ENCODE results near the gene BPIFA2.

BPIFA2 gene

DNA sequence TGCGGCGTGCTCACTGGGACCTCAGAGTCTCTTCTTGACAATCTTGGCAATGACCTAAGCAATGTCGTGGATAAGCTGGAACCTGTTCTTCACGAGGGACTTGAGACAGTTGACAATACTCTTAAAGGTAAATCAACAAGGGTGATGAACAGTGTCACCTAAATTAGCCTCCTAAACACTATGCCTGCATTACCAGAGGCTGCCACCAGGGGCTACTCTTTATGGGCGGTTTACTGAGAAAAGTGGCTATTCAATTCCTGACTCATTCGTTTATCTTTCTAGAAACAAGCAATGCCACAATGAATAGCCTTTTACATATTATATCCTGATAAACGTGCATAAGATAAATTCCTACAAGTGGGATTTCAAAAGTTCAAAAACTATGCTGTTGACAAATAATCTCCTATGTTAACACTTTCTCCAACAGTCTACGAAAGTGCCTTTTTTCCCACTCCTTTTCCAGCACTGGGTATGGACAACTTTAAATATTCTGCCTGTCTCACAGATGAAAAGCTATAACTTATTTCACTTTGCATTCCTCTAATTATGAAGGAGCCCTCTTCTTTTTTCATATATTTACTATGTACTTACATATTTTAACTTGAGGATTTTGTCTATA, 1.3 kb downstream of the BPIFA2 start:
- DNase-seq: no peak
- Histone ChIP-seq H3K27ac (ENCODE audit: insufficient read depth in 1 of 2, low read depth in 1 of 2, low read length in 2 of 2, poor library complexity in 1 of 2, severe bottlenecking in 2 of 2) (no peak overlapping the region), H3K36me3 (ENCODE audit: control insufficient read depth in 4 of 4, insufficient read depth in 4 of 4, low read length in 3 of 4) (no peaks in the 10 kb centered on the region), H3K27me3 (replicated peaks in 2 of 5; ENCODE audit: control insufficient read depth in 4 of 5, insufficient read depth in 5 of 5, low read length in 4 of 5) (peaks cover 0 to 3% (median 0%) of the 10 kb centered on the region in 5 experiments), H3K4me1 (ENCODE audit: control extremely low read depth in 1 of 4, control insufficient read depth in 4 of 4, insufficient read depth in 4 of 4, low read length in 3 of 4) (no peaks in the 10 kb centered on the region), H3K9me3 (ENCODE audit: control extremely low read depth in 1 of 5, control insufficient read depth in 4 of 5, insufficient read depth in 2 of 5, low read depth in 1 of 5, low read length in 4 of 5) (peaks cover 0 to 14% (median 6%) of the 10 kb centered on the region in 5 experiments), H3K4me3 (ENCODE audit: control insufficient read depth in 1 of 7, extremely low read depth in 1 of 7, insufficient read depth in 4 of 7, low read depth in 2 of 7, low read length in 6 of 7) (no peak overlapping the region)
- POLR2A ChIA-PET: no interaction called here
- CTCF ChIA-PET: no interaction called here
- WGBS (ENCODE audit: insufficient coverage): 68% methylated on average over 7 of the region's 8 CpGs

DNA sequence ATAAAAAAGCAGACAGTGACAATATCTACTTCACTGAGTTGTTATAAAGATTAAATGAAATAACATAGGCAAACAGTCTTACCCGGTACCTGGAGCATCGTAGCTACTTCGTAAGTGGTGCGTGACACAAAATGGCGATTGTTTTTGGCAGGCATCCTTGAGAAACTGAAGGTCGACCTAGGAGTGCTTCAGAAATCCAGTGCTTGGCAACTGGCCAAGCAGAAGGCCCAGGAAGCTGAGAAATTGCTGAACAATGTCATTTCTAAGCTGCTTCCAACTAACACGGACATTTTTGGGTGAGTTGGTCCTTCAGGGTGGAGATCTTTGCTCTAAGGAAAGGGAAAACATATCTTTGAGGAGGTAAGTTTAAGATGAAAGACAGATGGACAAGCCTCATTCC, 4.8 kb downstream of the BPIFA2 start:
- Histone ChIP-seq H3K36me3 (ENCODE audit: control insufficient read depth in 4 of 4, insufficient read depth in 4 of 4, low read length in 3 of 4) (no peaks in the 10 kb centered on the region), H3K9me3 (ENCODE audit: control extremely low read depth in 1 of 5, control insufficient read depth in 4 of 5, insufficient read depth in 2 of 5, low read depth in 1 of 5, low read length in 4 of 5) (peaks cover 0 to 14% (median 6%) of the 10 kb centered on the region in 5 experiments), H3K4me1 (ENCODE audit: control extremely low read depth in 1 of 4, control insufficient read depth in 4 of 4, insufficient read depth in 4 of 4, low read length in 3 of 4) (no peaks in the 10 kb centered on the region), H3K27ac (ENCODE audit: insufficient read depth in 1 of 2, low read depth in 1 of 2, low read length in 2 of 2, poor library complexity in 1 of 2, severe bottlenecking in 2 of 2) (no peak overlapping the region), H3K4me3 (ENCODE audit: control insufficient read depth in 1 of 7, extremely low read depth in 1 of 7, insufficient read depth in 4 of 7, low read depth in 2 of 7, low read length in 6 of 7) (no peak overlapping the region), H3K27me3 (replicated peaks in 2 of 5; ENCODE audit: control insufficient read depth in 4 of 5, insufficient read depth in 5 of 5, low read length in 4 of 5) (peaks cover 0 to 2% (median 0%) of the 10 kb centered on the region in 5 experiments)
- WGBS (ENCODE audit: insufficient coverage): 86% methylated on average over 6 of the region's 7 CpGs
- no peak for DNase-seq
- CTCF ChIA-PET: no interaction called here
- POLR2A ChIA-PET: no interaction called here

GRCh38 chr20:33175123-33175522, 7.2 kb downstream of the BPIFA2 start:
- H3K36me3 ChIP-seq (ENCODE audit: control insufficient read depth in 4 of 4, insufficient read depth in 4 of 4, low read length in 3 of 4): no peaks in the 10 kb centered on the region
- no peak overlapping the region for H3K4me3 ChIP-seq (ENCODE audit: control insufficient read depth in 1 of 7, extremely low read depth in 1 of 7, insufficient read depth in 4 of 7, low read depth in 2 of 7, low read length in 6 of 7)
- H3K9me3 ChIP-seq (ENCODE audit: control extremely low read depth in 1 of 5, control insufficient read depth in 4 of 5, insufficient read depth in 2 of 5, low read depth in 1 of 5, low read length in 4 of 5): peaks cover 0 to 6% (median 0%) of the 10 kb centered on the region in 5 experiments
- POLR2A ChIA-PET: interaction anchor here (0.5 kb wide), 1 partner anchor 327 kb away, joined by 6 read pairs; no protein-coding TSS in a partner anchor
- peaks cover 0 to 3% (median 0%) of the 10 kb centered on the region in 5 experiments for H3K27me3 ChIP-seq (replicated peaks in 2 of 5; ENCODE audit: control insufficient read depth in 4 of 5, insufficient read depth in 5 of 5, low read length in 4 of 5)
- H3K27ac ChIP-seq (ENCODE audit: insufficient read depth in 1 of 2, low read depth in 1 of 2, low read length in 2 of 2, poor library complexity in 1 of 2, severe bottlenecking in 2 of 2): no peak overlapping the region
- DNase-seq: no peak
- WGBS (ENCODE audit: insufficient coverage): 83% methylated on average over 2 of the region's 3 CpGs
- CTCF ChIA-PET: no interaction called here
- no peaks in the 10 kb centered on the region for H3K4me1 ChIP-seq (ENCODE audit: control extremely low read depth in 1 of 4, control insufficient read depth in 4 of 4, insufficient read depth in 4 of 4, low read length in 3 of 4)

DNA sequence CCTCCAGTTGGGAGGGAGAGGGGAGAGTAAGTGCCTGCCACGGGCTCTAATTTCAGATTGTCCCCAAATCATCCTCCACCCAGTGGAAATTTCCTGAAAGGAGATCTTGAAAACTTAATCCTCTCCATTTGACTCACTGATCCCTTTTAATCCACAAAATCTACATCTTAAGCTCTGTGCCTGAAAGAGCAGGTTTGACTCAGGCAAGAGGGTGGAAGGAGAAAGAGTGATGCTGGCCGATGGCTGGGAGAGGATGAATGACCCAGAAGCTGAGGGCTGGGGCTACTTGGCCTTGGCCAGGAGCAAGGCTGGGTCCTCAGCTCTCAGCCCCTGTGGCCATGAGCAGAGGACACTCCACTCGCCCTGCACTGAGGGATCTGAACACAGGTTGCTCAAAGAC, 8.1 kb downstream of the BPIFA2 start:
- H3K27me3 ChIP-seq (replicated peaks in 2 of 5; ENCODE audit: control insufficient read depth in 4 of 5, insufficient read depth in 5 of 5, low read length in 4 of 5): peaks cover 0 to 3% (median 0%) of the 10 kb centered on the region in 5 experiments
- ChIA-PET POLR2A (no interaction called here), CTCF (no interaction called here)
- H3K4me1 ChIP-seq (ENCODE audit: control extremely low read depth in 1 of 4, control insufficient read depth in 4 of 4, insufficient read depth in 4 of 4, low read length in 3 of 4): no peaks in the 10 kb centered on the region
- H3K27ac ChIP-seq (ENCODE audit: insufficient read depth in 1 of 2, low read depth in 1 of 2, low read length in 2 of 2, poor library complexity in 1 of 2, severe bottlenecking in 2 of 2): no peak overlapping the region
- WGBS (ENCODE audit: insufficient coverage): 90% methylated on average over 2 of the region's 3 CpGs
- no peaks in the 10 kb centered on the region for H3K36me3 ChIP-seq (ENCODE audit: control insufficient read depth in 4 of 4, insufficient read depth in 4 of 4, low read length in 3 of 4)
- DNase-seq: no peak
- no peak overlapping the region for H3K4me3 ChIP-seq (ENCODE audit: control insufficient read depth in 1 of 7, extremely low read depth in 1 of 7, insufficient read depth in 4 of 7, low read depth in 2 of 7, low read length in 6 of 7)
- no peaks in the 10 kb centered on the region for H3K9me3 ChIP-seq (ENCODE audit: control extremely low read depth in 1 of 5, control insufficient read depth in 4 of 5, insufficient read depth in 2 of 5, low read depth in 1 of 5, low read length in 4 of 5)

- no peaks in the 10 kb centered on the region for H3K36me3 ChIP-seq (ENCODE audit: control insufficient read depth in 4 of 4, insufficient read depth in 4 of 4, low read length in 3 of 4)
- no peak overlapping the region for H3K4me3 ChIP-seq (ENCODE audit: control insufficient read depth in 1 of 7, extremely low read depth in 1 of 7, insufficient read depth in 4 of 7, low read depth in 2 of 7, low read length in 6 of 7)
- no peak overlapping the region for H3K27ac ChIP-seq (ENCODE audit: insufficient read depth in 1 of 2, low read depth in 1 of 2, low read length in 2 of 2, poor library complexity in 1 of 2, severe bottlenecking in 2 of 2)
- POLR2A ChIA-PET: no interaction called here
- H3K27me3 ChIP-seq (replicated peaks in 2 of 5; ENCODE audit: control insufficient read depth in 4 of 5, insufficient read depth in 5 of 5, low read length in 4 of 5): peaks cover 0 to 3% (median 0%) of the 10 kb centered on the region in 5 experiments
- no peaks in the 10 kb centered on the region for H3K4me1 ChIP-seq (ENCODE audit: control extremely low read depth in 1 of 4, control insufficient read depth in 4 of 4, insufficient read depth in 4 of 4, low read length in 3 of 4)
- no peak for DNase-seq
- H3K9me3 ChIP-seq (ENCODE audit: control extremely low read depth in 1 of 5, control insufficient read depth in 4 of 5, insufficient read depth in 2 of 5, low read depth in 1 of 5, low read length in 4 of 5): no peaks in the 10 kb centered on the region
- 96% methylated on average over 4 of the region's 9 CpGs for WGBS (ENCODE audit: insufficient coverage)
- CTCF ChIA-PET: no interaction called here
These were observed 9.9 kb downstream of the BPIFA2 start for GRCh38 chr20:33177866-33178265.

GRCh38 chr20:33178726-33179125, 10.8 kb downstream of the BPIFA2 start:
- ChIA-PET POLR2A (no interaction called here), CTCF (interaction anchor here (0.6 kb wide), 1 partner anchor 114 kb away, joined by 3 read pairs; no protein-coding TSS in a partner anchor)
- DNase-seq: no peak
- Histone ChIP-seq H3K27me3 (replicated peaks in 2 of 5; ENCODE audit: control insufficient read depth in 4 of 5, insufficient read depth in 5 of 5, low read length in 4 of 5) (peaks cover 0 to 3% (median 0%) of the 10 kb centered on the region in 5 experiments), H3K4me1 (ENCODE audit: control extremely low read depth in 1 of 4, control insufficient read depth in 4 of 4, insufficient read depth in 4 of 4, low read length in 3 of 4) (no peaks in the 10 kb centered on the region), H3K27ac (ENCODE audit: insufficient read depth in 1 of 2, low read depth in 1 of 2, low read length in 2 of 2, poor library complexity in 1 of 2, severe bottlenecking in 2 of 2) (no peak overlapping the region), H3K36me3 (ENCODE audit: control insufficient read depth in 4 of 4, insufficient read depth in 4 of 4, low read length in 3 of 4) (no peaks in the 10 kb centered on the region), H3K9me3 (ENCODE audit: control extremely low read depth in 1 of 5, control insufficient read depth in 4 of 5, insufficient read depth in 2 of 5, low read depth in 1 of 5, low read length in 4 of 5) (peaks cover 0 to 2% (median 0%) of the 10 kb centered on the region in 5 experiments), H3K4me3 (ENCODE audit: control insufficient read depth in 1 of 7, extremely low read depth in 1 of 7, insufficient read depth in 4 of 7, low read depth in 2 of 7, low read length in 6 of 7) (no peak overlapping the region)
- 93% methylated on average over 4 of the region's 6 CpGs for WGBS (ENCODE audit: insufficient coverage)

DNA sequence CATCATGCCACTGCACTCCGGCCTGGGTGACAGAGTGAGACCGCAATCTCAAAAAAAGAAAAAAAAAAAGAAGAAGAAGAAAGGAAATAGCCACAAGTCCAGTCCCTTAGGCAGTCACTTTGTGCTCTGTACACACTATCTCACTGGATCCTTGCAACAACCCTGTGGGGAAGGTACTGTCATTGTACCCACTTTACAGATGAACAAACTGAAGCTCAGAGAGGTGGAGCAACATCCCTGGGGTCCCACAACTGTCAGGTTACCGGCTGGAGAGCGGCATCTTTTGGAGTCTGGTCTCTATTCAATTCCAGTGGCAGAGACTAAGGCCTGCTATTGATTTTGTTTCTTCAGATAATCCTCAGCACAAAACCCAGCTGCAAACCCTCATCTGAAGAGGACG, 12.2 kb downstream of the BPIFA2 start:
- H3K9me3 ChIP-seq (ENCODE audit: control extremely low read depth in 1 of 5, control insufficient read depth in 4 of 5, insufficient read depth in 2 of 5, low read depth in 1 of 5, low read length in 4 of 5): peaks cover 0 to 2% (median 0%) of the 10 kb centered on the region in 5 experiments
- H3K4me1 ChIP-seq (ENCODE audit: control extremely low read depth in 1 of 4, control insufficient read depth in 4 of 4, insufficient read depth in 4 of 4, low read length in 3 of 4): no peaks in the 10 kb centered on the region
- 100% methylated on average over 3 of the region's 5 CpGs for WGBS (ENCODE audit: insufficient coverage)

More for the DNA sequence above, 12.2 kb downstream of the BPIFA2 start:
- ChIA-PET POLR2A (no interaction called here), CTCF (no interaction called here)
- no peak for DNase-seq
- H3K27ac ChIP-seq (ENCODE audit: insufficient read depth in 1 of 2, low read depth in 1 of 2, low read length in 2 of 2, poor library complexity in 1 of 2, severe bottlenecking in 2 of 2): no peak overlapping the region
- H3K4me3 ChIP-seq (ENCODE audit: control insufficient read depth in 1 of 7, extremely low read depth in 1 of 7, insufficient read depth in 4 of 7, low read depth in 2 of 7, low read length in 6 of 7): no peak overlapping the region
- H3K36me3 ChIP-seq (ENCODE audit: control insufficient read depth in 4 of 4, insufficient read depth in 4 of 4, low read length in 3 of 4): no peaks in the 10 kb centered on the region
- H3K27me3 ChIP-seq (replicated peaks in 2 of 5; ENCODE audit: control insufficient read depth in 4 of 5, insufficient read depth in 5 of 5, low read length in 4 of 5): peaks cover 0 to 3% (median 0%) of the 10 kb centered on the region in 5 experiments

All from common myeloid progenitor, CD34-positive (primary cell).